Hepatocyte (in vitro differentiated cells): ENCODE results near the gene ELMO2. TPM values are rescaled to one million over a fixed set of nuclear protein-coding genes. Genes with fewer than 3 reads are reported as not detected.

ENCODE experiments used
- DNase-seq: peaks from one replicate; pipeline ENCODE4 v3.0.0-alpha.2; 2016; ENCODE audit warnings: low spot score
- H2AFZ ChIP-seq: fragments of 200-600 bp; sonication (generic); 2 replicates; pipeline ENCODE4 v1.6.0; 2016; ENCODE audit warnings: antibody characterized with exemption, mild to moderate bottlenecking
- H3K27ac ChIP-seq: fragments of 200-600 bp; sonication (generic); 2 replicates; pipeline ENCODE4 v1.5.1; 2016; ENCODE audit warnings: mild to moderate bottlenecking
- H3K27me3 ChIP-seq: fragments of 200-600 bp; sonication (generic); 2 replicates; pipeline ENCODE4 v1.6.1; 2016
- H3K36me3 ChIP-seq: fragments of 200-600 bp; sonication (generic); replicated peaks from 2 replicates; pipeline ENCODE4 v1.5.1; 2016; ENCODE audit warnings: low read depth; ENCODE audit not compliant: insufficient read depth
- H3K4me1 ChIP-seq: fragments of 200-600 bp; sonication (generic); 2 replicates; pipeline ENCODE4 v1.5.1; 2016; ENCODE audit warnings: mild to moderate bottlenecking, moderate library complexity; ENCODE audit not compliant: insufficient read depth
- H3K4me2 ChIP-seq: fragments of 200-600 bp; sonication (generic); 2 replicates; pipeline ENCODE4 v1.6.0; 2016
- H3K4me3 ChIP-seq: fragments of 200-600 bp; sonication (generic); 2 replicates; pipeline ENCODE4 v1.5.1; 2016; ENCODE audit warnings: mild to moderate bottlenecking
- H3K79me2 ChIP-seq: fragments of 200-600 bp; sonication (generic); 2 replicates; pipeline ENCODE4 v1.6.0; 2017; ENCODE audit warnings: mild to moderate bottlenecking
- H3K9me2 ChIP-seq: fragments of 200-600 bp; sonication (generic); replicated peaks from 2 replicates; pipeline ENCODE4 v1.6.0; 2017; ENCODE audit warnings: mild to moderate bottlenecking; ENCODE audit not compliant: insufficient read depth
- H3K9me3 ChIP-seq: fragments of 200-600 bp; sonication (generic); 2 replicates; pipeline ENCODE4 v1.5.1; 2016; ENCODE audit warnings: low read depth, mild to moderate bottlenecking
- H4K20me1 ChIP-seq: fragments of 200-600 bp; sonication (generic); 2 replicates; pipeline ENCODE4 v1.6.0; 2016; ENCODE audit warnings: mild to moderate bottlenecking; ENCODE audit not compliant: insufficient read depth, poor library complexity, severe bottlenecking
- EZH2 ChIP-seq: fragments of 200-600 bp; sonication (generic); IDR thresholded peaks from 2 replicates; pipeline ENCODE4 v1.6.1; 2016; ENCODE audit warnings: antibody characterized with exemption, mild to moderate bottlenecking, borderline replicate concordance
- EZH2phosphoT487 ChIP-seq: fragments of 200-600 bp; sonication (generic); IDR thresholded peaks from one replicate; pipeline ENCODE4 v1.6.1; 2018; ENCODE audit warnings: antibody characterized with exemption, mild to moderate bottlenecking, low read depth, moderate library complexity; ENCODE audit not compliant: unreplicated experiment, severe bottlenecking
- WGBS: methylation state at CpG from one replicate; pipeline ENCODE4 v1.1.6; 2016; ENCODE audit warnings: low lambda C conversion rate; ENCODE audit errors: missing lambda C conversion rate; 5-methylcytosine and 5-hydroxymethylcytosine counted together
- polyA plus RNA-seq: library from polyadenylated mRNA; unstranded; fragments of >200 nt; fragmentation: Nextera tagmentation; extraction: Ambion mirVana; gene quantifications from 2 replicates; pipeline ENCODE4 v1.2.1, GENCODE V29; 2016
- total RNA-seq: library from RNA; depleted of rRNA; stranded (reverse); fragments of >200 nt; gene quantifications from 2 replicates; pipeline ENCODE4 v1.2.3, GENCODE V29; 2014
- TF ChIP-seq, protein P1 (sequence below): fragments of 200-600 bp; sonication (generic); IDR thresholded peaks from 2 replicates; pipeline ENCODE4 v1.5.1; 2016; ENCODE audit warnings: antibody characterized with exemption, mild to moderate bottlenecking; ENCODE audit not compliant: poor library complexity

The ELMO2 gene
- total and polyA plus RNA-seq, 2 experiments from 2014 or later, result 35.0 to 42.3 TPM

DNA sequence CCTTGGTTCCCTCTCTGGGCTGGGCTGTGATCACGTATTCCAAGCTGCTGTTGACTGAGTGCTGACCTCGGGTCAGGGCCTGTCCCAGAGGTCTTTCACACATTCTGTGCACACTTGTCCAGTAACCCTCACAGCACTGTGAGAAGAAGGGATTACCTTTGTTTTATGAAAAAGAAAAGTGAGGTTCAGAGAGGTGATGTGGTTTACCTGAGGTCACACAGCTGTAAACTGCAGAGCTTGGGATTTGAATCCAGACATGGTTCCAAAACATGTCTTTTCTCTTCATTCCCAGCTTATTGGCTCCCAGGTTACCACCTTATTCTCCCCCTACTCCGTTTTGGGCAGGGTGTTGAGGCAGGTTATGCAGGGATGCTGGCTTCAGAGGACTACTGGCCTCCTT, 69.7 kb downstream of the ELMO2 start:
- no peak for TF ChIP-seq EZH2
- no peak for TF ChIP-seq EZH2phosphoT487
- TF ChIP-seq, protein P1, sequence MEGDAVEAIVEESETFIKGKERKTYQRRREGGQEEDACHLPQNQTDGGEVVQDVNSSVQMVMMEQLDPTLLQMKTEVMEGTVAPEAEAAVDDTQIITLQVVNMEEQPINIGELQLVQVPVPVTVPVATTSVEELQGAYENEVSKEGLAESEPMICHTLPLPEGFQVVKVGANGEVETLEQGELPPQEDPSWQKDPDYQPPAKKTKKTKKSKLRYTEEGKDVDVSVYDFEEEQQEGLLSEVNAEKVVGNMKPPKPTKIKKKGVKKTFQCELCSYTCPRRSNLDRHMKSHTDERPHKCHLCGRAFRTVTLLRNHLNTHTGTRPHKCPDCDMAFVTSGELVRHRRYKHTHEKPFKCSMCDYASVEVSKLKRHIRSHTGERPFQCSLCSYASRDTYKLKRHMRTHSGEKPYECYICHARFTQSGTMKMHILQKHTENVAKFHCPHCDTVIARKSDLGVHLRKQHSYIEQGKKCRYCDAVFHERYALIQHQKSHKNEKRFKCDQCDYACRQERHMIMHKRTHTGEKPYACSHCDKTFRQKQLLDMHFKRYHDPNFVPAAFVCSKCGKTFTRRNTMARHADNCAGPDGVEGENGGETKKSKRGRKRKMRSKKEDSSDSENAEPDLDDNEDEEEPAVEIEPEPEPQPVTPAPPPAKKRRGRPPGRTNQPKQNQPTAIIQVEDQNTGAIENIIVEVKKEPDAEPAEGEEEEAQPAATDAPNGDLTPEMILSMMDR, result no peak
- H4K20me1 ChIP-seq, result no peaks in the 10 kb centered on the region
- no peaks in the 10 kb centered on the region for H3K9me2 ChIP-seq
- no peak overlapping the region for H3K27ac ChIP-seq
- no peak overlapping the region for H3K4me2 ChIP-seq
- WGBS, result 47% methylated on average over 3 of the region's 3 CpGs
- H3K4me3 ChIP-seq, result no peak overlapping the region
- H3K79me2 ChIP-seq, result no peaks in the 10 kb centered on the region
- peaks cover 32% of the 10 kb centered on the region for H3K27me3 ChIP-seq
- H3K36me3 ChIP-seq, result no peaks in the 10 kb centered on the region
- no peak for DNase-seq
- no peaks in the 10 kb centered on the region for H3K4me1 ChIP-seq
- H2AFZ ChIP-seq, result no peak overlapping the region
- H3K9me3 ChIP-seq, result no peaks in the 10 kb centered on the region

DNA sequence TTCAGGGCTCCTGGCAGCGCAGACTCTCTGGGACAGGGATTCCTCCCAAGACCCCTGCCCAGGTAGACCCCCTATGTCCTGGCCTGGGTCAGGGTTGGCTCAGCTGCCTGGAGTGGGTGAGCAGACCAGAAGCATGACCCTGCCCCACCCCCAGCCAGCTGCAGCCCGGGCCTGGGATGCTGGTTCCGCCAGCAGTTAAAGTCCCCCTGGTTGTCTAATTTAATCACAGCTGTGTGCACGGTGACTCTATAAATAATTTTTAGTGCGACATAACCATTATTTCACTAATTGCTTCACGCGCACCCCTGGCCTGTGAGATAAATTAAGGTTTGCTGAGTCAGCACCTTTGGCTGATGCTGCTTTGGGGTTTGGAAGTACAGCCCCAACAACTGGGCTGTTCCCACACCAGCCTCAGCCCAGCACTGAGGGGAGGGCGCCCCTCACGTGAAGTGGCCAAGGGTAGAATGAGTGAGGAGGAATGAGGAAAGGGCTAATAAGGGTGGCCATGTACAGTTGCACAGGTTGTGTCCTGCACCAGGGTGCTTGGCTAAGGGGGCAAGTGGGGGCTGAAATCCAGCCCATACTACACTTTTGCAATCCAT, 72.0 kb downstream of the ELMO2 start:
- no peak for DNase-seq
- H3K4me2 ChIP-seq, result no peak overlapping the region
- no peaks in the 10 kb centered on the region for H3K9me3 ChIP-seq
- no peaks in the 10 kb centered on the region for H3K79me2 ChIP-seq
- no peak overlapping the region for H3K27ac ChIP-seq
- no peaks in the 10 kb centered on the region for H3K36me3 ChIP-seq
- H4K20me1 ChIP-seq, result no peaks in the 10 kb centered on the region
- H3K27me3 ChIP-seq, result peaks cover 20% of the 10 kb centered on the region
- H3K9me2 ChIP-seq, result no peaks in the 10 kb centered on the region
- no peaks in the 10 kb centered on the region for H3K4me1 ChIP-seq
- H2AFZ ChIP-seq, result no peak overlapping the region
- 72% methylated on average over 9 of the region's 9 CpGs for WGBS
- TF ChIP-seq EZH2phosphoT487 (no peak), EZH2 (no peak)
- H3K4me3 ChIP-seq, result no peak overlapping the region

DNA sequence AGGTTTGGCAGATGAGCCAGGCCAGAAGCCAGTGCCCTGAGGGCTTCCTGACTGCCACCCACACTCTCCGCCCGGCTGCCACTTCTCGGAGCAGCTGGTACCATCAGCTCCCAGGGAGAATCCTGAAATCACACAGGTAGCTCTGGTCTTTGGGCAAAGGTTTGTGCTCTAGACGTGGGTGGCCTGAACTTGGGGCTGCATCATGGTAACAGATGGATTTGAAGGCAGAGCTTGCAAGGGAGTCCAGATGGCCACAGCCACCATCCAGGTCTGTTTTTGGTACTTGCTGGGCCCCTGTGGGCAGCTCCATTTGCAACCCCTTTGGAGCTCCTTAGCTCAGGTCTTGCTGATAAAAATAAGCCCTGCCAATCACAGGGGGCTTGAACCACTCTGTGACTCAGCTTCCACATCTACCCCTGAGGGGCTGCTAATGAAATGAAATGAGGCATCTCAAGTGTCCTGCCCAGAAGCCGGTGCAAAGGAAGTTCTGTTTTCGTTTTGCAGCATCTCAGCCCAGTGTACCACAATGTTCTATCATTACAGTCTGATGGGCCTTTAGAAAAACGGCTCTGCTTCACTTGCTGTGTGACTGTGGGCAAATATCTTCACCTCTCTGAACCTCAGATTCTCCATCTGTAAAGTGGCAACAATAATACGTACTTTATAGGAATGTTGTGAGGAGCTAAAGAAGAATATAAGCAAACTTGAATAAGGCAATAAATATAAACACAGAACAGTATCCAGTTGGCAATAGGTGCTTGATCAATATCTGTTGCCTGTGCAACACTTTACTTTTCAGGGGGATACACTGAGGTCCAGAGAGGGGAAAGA, 73.0 kb downstream of the ELMO2 start:
- no peaks in the 10 kb centered on the region for H3K36me3 ChIP-seq
- H2AFZ ChIP-seq, result no peak overlapping the region
- no peak for DNase-seq
- no peaks in the 10 kb centered on the region for H4K20me1 ChIP-seq
- H3K4me3 ChIP-seq, result no peak overlapping the region
- 77% methylated on average over 8 of the region's 8 CpGs for WGBS
- peaks cover 15% of the 10 kb centered on the region for H3K27me3 ChIP-seq
- no peaks in the 10 kb centered on the region for H3K9me2 ChIP-seq
- H3K9me3 ChIP-seq, result no peaks in the 10 kb centered on the region
- TF ChIP-seq EZH2 (no peak), EZH2phosphoT487 (no peak)
- TF ChIP-seq, protein P1, result no peak
- H3K4me2 ChIP-seq, result no peak overlapping the region
- no peaks in the 10 kb centered on the region for H3K79me2 ChIP-seq
- H3K27ac ChIP-seq, result no peak overlapping the region
- no peaks in the 10 kb centered on the region for H3K4me1 ChIP-seq
